Neural cell (in vitro differentiated cells): ENCODE data around the gene MACO1. TPM values are rescaled to one million over a fixed set of nuclear protein-coding genes. Genes with fewer than 3 reads are reported as not detected.

ENCODE experiments used
- H2AFZ ChIP-seq: fragments of 200-600, 300-800 bp; sonication (generic), shearing (Covaris generic); 2 replicates; pipeline ENCODE4 v1.6.0; 2014; ENCODE audit warnings: low read depth, mild to moderate bottlenecking, antibody characterized with exemption, low read length, moderate library complexity
- H3F3A ChIP-seq: fragments of 200-600 bp; shearing (Covaris generic); 2 replicates; pipeline ENCODE4 v1.6.1; 2016; ENCODE audit warnings: mild to moderate bottlenecking, moderate library complexity, mixed read lengths, antibody characterized with exemption, low read length; ENCODE audit not compliant: insufficient read depth, poor library complexity, severe bottlenecking
- H3K27ac ChIP-seq: fragments of 200-600, 300-800 bp; sonication (generic), shearing (Covaris generic); 2 replicates; pipeline ENCODE4 v1.5.1; 2014; ENCODE audit warnings: mild to moderate bottlenecking, low read length, moderate library complexity
- H3K27me3 ChIP-seq: fragments of 300-800, 200-600 bp; sonication (generic), shearing (Covaris generic); 2 replicates; pipeline ENCODE4 v1.6.0; 2014; ENCODE audit warnings: mild to moderate bottlenecking, low read depth, low read length, moderate library complexity; ENCODE audit not compliant: insufficient read depth
- H3K36me3 ChIP-seq: fragments of 300-800, 200-600 bp; sonication (generic), shearing (Covaris generic); 2 replicates; pipeline ENCODE4 v1.5.1; 2014; ENCODE audit warnings: mild to moderate bottlenecking, antibody characterized with exemption, low read length, moderate library complexity; ENCODE audit not compliant: insufficient read depth
- H3K4me2 ChIP-seq: fragments of 300-800, 200-600 bp; sonication (generic), shearing (Covaris generic); 2 replicates; pipeline ENCODE4 v1.6.0; 2014; ENCODE audit warnings: mild to moderate bottlenecking, low read length
- H3K4me3 ChIP-seq: fragments of 300-800, 200-600 bp; sonication (generic), shearing (Covaris generic); 2 replicates; pipeline ENCODE4 v1.5.1; 2014; ENCODE audit warnings: mild to moderate bottlenecking, low read length, moderate library complexity
- H3K79me2 ChIP-seq: fragments of 200-600 bp; shearing (Covaris generic); replicated peaks from 2 replicates; pipeline ENCODE4 v1.6.0; 2014; ENCODE audit warnings: mild to moderate bottlenecking, low read length, moderate library complexity; ENCODE audit not compliant: insufficient read depth
- H3K9ac ChIP-seq: fragments of 300-800, 200-600 bp; sonication (generic), shearing (Covaris generic); 2 replicates; pipeline ENCODE4 v1.6.1; 2016; ENCODE audit warnings: mild to moderate bottlenecking, low read length, mixed read lengths
- H3K9me2 ChIP-seq: fragments of 200-600 bp; shearing (Covaris generic); 2 replicates; pipeline ENCODE4 v1.6.1; 2016; ENCODE audit warnings: mild to moderate bottlenecking, low read length, mixed read lengths; ENCODE audit not compliant: insufficient read depth
- H3K9me3 ChIP-seq: fragments of 200-600, 300-800 bp; sonication (generic), shearing (Covaris generic); 2 replicates; pipeline ENCODE4 v1.6.1; 2016; ENCODE audit warnings: mild to moderate bottlenecking, mixed run types, low read length, moderate library complexity, mixed read lengths
- H4K20me1 ChIP-seq: fragments of 200-600 bp; shearing (Covaris generic); 2 replicates; pipeline ENCODE4 v1.6.1; 2016; ENCODE audit warnings: mild to moderate bottlenecking, mixed run types; ENCODE audit not compliant: insufficient read depth
- CTCF ChIP-seq: fragments of 450-650 bp; IDR thresholded peaks from 2 replicates; pipeline ENCODE4 v1.5.1; 2014; ENCODE audit warnings: antibody characterized with exemption, mild to moderate bottlenecking, moderate library complexity; ENCODE audit not compliant: poor library complexity, severe bottlenecking
- EP300 ChIP-seq: fragments of 450-650 bp; conservative IDR thresholded peaks from 2 replicates; pipeline ENCODE4 v1.6.1; 2014; ENCODE audit warnings: antibody characterized with exemption, mild to moderate bottlenecking, moderate library complexity; ENCODE audit not compliant: poor library complexity, severe bottlenecking
- EZH2 ChIP-seq: fragments of 200-600, 300-800 bp; shearing (Covaris generic), sonication (generic); IDR thresholded peaks from 2 replicates; pipeline ENCODE4 v1.6.1; 2014; ENCODE audit warnings: antibody characterized with exemption, low read length, borderline replicate concordance, mild to moderate bottlenecking; ENCODE audit not compliant: insufficient read depth, poor library complexity, severe bottlenecking
- MXI1 ChIP-seq: fragments of 450-650 bp; conservative IDR thresholded peaks from 2 replicates; pipeline ENCODE4 v1.6.1; 2014; ENCODE audit warnings: antibody characterized with exemption, mild to moderate bottlenecking; ENCODE audit not compliant: poor library complexity, severe bottlenecking
- POLR2AphosphoS5 ChIP-seq: IDR thresholded peaks from 2 replicates; pipeline ENCODE4 v1.6.1; 2012
- RAD21 ChIP-seq: fragments of 450-650 bp; conservative IDR thresholded peaks from 2 replicates; pipeline ENCODE4 v1.6.1; 2014; ENCODE audit warnings: antibody characterized with exemption, mild to moderate bottlenecking, moderate library complexity
- REST ChIP-seq: IDR thresholded peaks from 2 replicates; pipeline ENCODE4 v1.6.1; 2012; ENCODE audit warnings: borderline replicate concordance
- SMC3 ChIP-seq: fragments of 450-650 bp; conservative IDR thresholded peaks from 2 replicates; pipeline ENCODE4 v1.6.1; 2014; ENCODE audit warnings: antibody characterized with exemption, mild to moderate bottlenecking, moderate library complexity; ENCODE audit not compliant: poor library complexity
- TAF1 ChIP-seq: IDR thresholded peaks from 2 replicates; pipeline ENCODE4 v1.6.1; 2012; ENCODE audit warnings: low read depth
- polyA plus RNA-seq: library from polyadenylated mRNA; depleted of rRNA; stranded (reverse); fragments of >200 nt; gene quantifications from 2 replicates; pipeline ENCODE4 v1.2.3, GENCODE V29; 2014

MACO1 gene
- polyA plus RNA-seq, 1 donor from 2014 or later: 56.6 TPM

GRCh38 chr1:25525361-25525688, 94.6 kb downstream of the MACO1 start:
- Histone ChIP-seq H3K36me3 (no peaks in the 10 kb centered on the region), H2AFZ (no peak overlapping the region), H3K27me3 (no peaks in the 10 kb centered on the region), H3K79me2 (no peaks in the 10 kb centered on the region), H3F3A (no peaks in the 10 kb centered on the region), H3K9me3 (no peaks in the 10 kb centered on the region), H4K20me1 (no peaks in the 10 kb centered on the region), H3K4me2 (no peak overlapping the region), H3K27ac (no peak overlapping the region), H3K9me2 (no peaks in the 10 kb centered on the region), H3K4me3 (no peak overlapping the region), H3K9ac (no peak overlapping the region)
- TF ChIP-seq SMC3: no peak
- no peak for TF ChIP-seq EZH2
- no peak for TF ChIP-seq MXI1
- TF ChIP-seq RAD21: no peak
- no peak for TF ChIP-seq TAF1
- TF ChIP-seq CTCF: no peak
- TF ChIP-seq REST: no peak
- TF ChIP-seq EP300: no peak
- no peak for TF ChIP-seq POLR2AphosphoS5

GRCh38 chr1:25526753-25527152, 96.1 kb downstream of the MACO1 start:
- Histone ChIP-seq H3K27ac (no peak overlapping the region), H4K20me1 (no peaks in the 10 kb centered on the region), H3K79me2 (no peaks in the 10 kb centered on the region), H3K27me3 (no peaks in the 10 kb centered on the region), H3F3A (no peaks in the 10 kb centered on the region), H3K36me3 (no peaks in the 10 kb centered on the region), H3K9ac (no peak overlapping the region), H3K9me2 (no peaks in the 10 kb centered on the region), H3K4me3 (no peak overlapping the region), H2AFZ (no peak overlapping the region), H3K4me2 (no peak overlapping the region), H3K9me3 (no peaks in the 10 kb centered on the region)
- no peak for TF ChIP-seq RAD21
- no peak for TF ChIP-seq MXI1
- no peak for TF ChIP-seq EZH2
- no peak for TF ChIP-seq TAF1
- no peak for TF ChIP-seq POLR2AphosphoS5
